GM12874 (cell line): ENCODE measurements around the gene TSC22D1.

Source experiments
- CTCF ChIP-seq: IDR thresholded peaks from 2 replicates; pipeline ENCODE4 v1.5.1; 2011; ENCODE audit warnings: low read depth, mild to moderate bottlenecking, control low read depth, low read length, moderate library complexity; ENCODE audit not compliant: insufficient read depth

The TSC22D1 gene

GRCh38 chr13:44407379-44407778, 168.8 kb downstream of the TSC22D1 start:
- no peak for TF ChIP-seq CTCF

GRCh38 chr13:44406617-44407016, 169.5 kb downstream of the TSC22D1 start:
- no peak for TF ChIP-seq CTCF

- no peak for TF ChIP-seq CTCF
These were observed 171.6 kb downstream of the TSC22D1 start for GRCh38 chr13:44404261-44405132.

GRCh38 chr13:44403461-44404056, 172.6 kb downstream of the TSC22D1 start:
- no peak for TF ChIP-seq CTCF

- no peak for TF ChIP-seq CTCF
These were observed 173.2 kb downstream of the TSC22D1 start for GRCh38 chr13:44402899-44403445.

GRCh38 chr13:44401577-44401976, 174.6 kb downstream of the TSC22D1 start:
- TF ChIP-seq CTCF: no peak

- no peak for TF ChIP-seq CTCF
These were observed 175.4 kb downstream of the TSC22D1 start for GRCh38 chr13:44400736-44401135.
